Nephron progenitor cell (in vitro differentiated cells): ENCODE results near the gene CNST.
"Not testable (repeated sequence)": the region's sequence is repeated elsewhere in the genome, so short reads cannot be mapped to it uniquely, and the experiment has no call there.

Source experiments
- DNase-seq: peaks from one replicate; pipeline ENCODE4 v3.0.0; 2021
- H3K27ac Mint-ChIP-seq: 2 replicates; pipeline ENCODE4 v1.8.0; 2021; ENCODE audit warnings: mild to moderate bottlenecking, moderate library complexity, mixed read lengths
- H3K27me3 Mint-ChIP-seq: 2 replicates; pipeline ENCODE4 v1.8.0; 2021; ENCODE audit warnings: mild to moderate bottlenecking, low read depth, mixed read lengths; ENCODE audit not compliant: poor library complexity
- H3K36me3 Mint-ChIP-seq: 2 replicates; pipeline ENCODE4 v1.8.0; 2021; ENCODE audit warnings: low read depth, mixed read lengths
- H3K4me1 Mint-ChIP-seq: 2 replicates; pipeline ENCODE4 v1.8.0; 2021; ENCODE audit warnings: mixed read lengths
- H3K4me3 Mint-ChIP-seq: 2 replicates; pipeline ENCODE4 v1.8.0; 2021; ENCODE audit warnings: mild to moderate bottlenecking, moderate library complexity, mixed read lengths
- H3K9me3 Mint-ChIP-seq: 2 replicates; pipeline ENCODE4 v1.8.0; 2021; ENCODE audit warnings: mild to moderate bottlenecking, moderate library complexity, mixed read lengths
- CTCF ChIP-seq: fragments of 200-600 bp; sonication (generic); IDR thresholded peaks from 2 replicates; pipeline ENCODE4 v1.5.0; 2021; ENCODE audit warnings: antibody characterized with exemption

The CNST gene

GRCh38 chr1:246683521-246683920 is 117.3 kb downstream of the CNST start:
- TF ChIP-seq CTCF, result no peak
- Mint-ChIP-seq H3K36me3 (peaks cover 13% of the 10 kb centered on the region), H3K4me1 (peaks cover 72% of the 10 kb centered on the region), H3K27ac (peak overlapping the region; percentile 99), H3K27me3 (peaks cover 6% of the 10 kb centered on the region), H3K4me3 (no peak overlapping the region), H3K9me3 (peaks cover 10% of the 10 kb centered on the region)
- no peak for DNase-seq

GRCh38 chr1:246687002-246687401 is 120.7 kb downstream of the CNST start:
- H3K4me1 Mint-ChIP-seq, result peaks cover 51% of the 10 kb centered on the region
- H3K36me3 Mint-ChIP-seq, result peaks cover 13% of the 10 kb centered on the region
- no peak for DNase-seq
- no peak for TF ChIP-seq CTCF
- H3K27me3 Mint-ChIP-seq, result peaks cover 10% of the 10 kb centered on the region
- H3K9me3 Mint-ChIP-seq, result peaks cover 17% of the 10 kb centered on the region
- no peak overlapping the region for H3K27ac Mint-ChIP-seq
- no peak overlapping the region for H3K4me3 Mint-ChIP-seq

- peak; percentile 44 for DNase-seq
- Mint-ChIP-seq H3K4me3 (no peak overlapping the region), H3K4me1 (peaks cover 28% of the 10 kb centered on the region), H3K27me3 (peaks cover 10% of the 10 kb centered on the region), H3K9me3 (peaks cover 40% of the 10 kb centered on the region), H3K27ac (no peak overlapping the region), H3K36me3 (peaks cover 14% of the 10 kb centered on the region)
- peak; percentile 72 for TF ChIP-seq CTCF
Observed at GRCh38 chr1:246689409-246690008, 123.3 kb downstream of the CNST start.

GRCh38 chr1:246690100-246690499 is 123.8 kb downstream of the CNST start:
- H3K27ac Mint-ChIP-seq, result no peak overlapping the region
- H3K4me1 Mint-ChIP-seq, result peaks cover 22% of the 10 kb centered on the region
- peaks cover 10% of the 10 kb centered on the region for H3K27me3 Mint-ChIP-seq
- TF ChIP-seq CTCF, result no peak
- peaks cover 41% of the 10 kb centered on the region for H3K9me3 Mint-ChIP-seq
- H3K4me3 Mint-ChIP-seq, result no peak overlapping the region
- H3K36me3 Mint-ChIP-seq, result peaks cover 13% of the 10 kb centered on the region
- no peak for DNase-seq

- DNase-seq, result no peak
- peaks cover 8% of the 10 kb centered on the region for H3K36me3 Mint-ChIP-seq
- no peak for TF ChIP-seq CTCF
- peaks cover 25% of the 10 kb centered on the region for H3K4me1 Mint-ChIP-seq
- H3K9me3 Mint-ChIP-seq, result peaks cover 49% of the 10 kb centered on the region
- H3K4me3 Mint-ChIP-seq, result no peak overlapping the region
- H3K27ac Mint-ChIP-seq, result peak overlapping the region; percentile 34
- H3K27me3 Mint-ChIP-seq, result peaks cover 7% of the 10 kb centered on the region
Observed at GRCh38 chr1:246691622-246692495, 125.6 kb downstream of the CNST start.

- not testable (repeated sequence) for H3K4me3 Mint-ChIP-seq, DNase-seq, H3K27ac Mint-ChIP-seq, H3K27me3 Mint-ChIP-seq, H3K36me3 Mint-ChIP-seq
- Mint-ChIP-seq H3K9me3 (peaks cover 49% of the 10 kb centered on the region), H3K4me1 (peaks cover 27% of the 10 kb centered on the region)
Observed at GRCh38 chr1:246694213-246694895, 128.1 kb downstream of the CNST start.
